HG02571 (cell line): ENCODE measurements around the gene CYTIP.

ENCODE experiments used
- ATAC-seq: cut with Tn5 transposase; IDR thresholded peaks from one replicate; pipeline ENCODE4 v1.9.1; 2021; ENCODE audit warnings: mild to moderate bottlenecking, moderate library complexity; ENCODE audit not compliant: unreplicated experiment

The CYTIP gene

DNA sequence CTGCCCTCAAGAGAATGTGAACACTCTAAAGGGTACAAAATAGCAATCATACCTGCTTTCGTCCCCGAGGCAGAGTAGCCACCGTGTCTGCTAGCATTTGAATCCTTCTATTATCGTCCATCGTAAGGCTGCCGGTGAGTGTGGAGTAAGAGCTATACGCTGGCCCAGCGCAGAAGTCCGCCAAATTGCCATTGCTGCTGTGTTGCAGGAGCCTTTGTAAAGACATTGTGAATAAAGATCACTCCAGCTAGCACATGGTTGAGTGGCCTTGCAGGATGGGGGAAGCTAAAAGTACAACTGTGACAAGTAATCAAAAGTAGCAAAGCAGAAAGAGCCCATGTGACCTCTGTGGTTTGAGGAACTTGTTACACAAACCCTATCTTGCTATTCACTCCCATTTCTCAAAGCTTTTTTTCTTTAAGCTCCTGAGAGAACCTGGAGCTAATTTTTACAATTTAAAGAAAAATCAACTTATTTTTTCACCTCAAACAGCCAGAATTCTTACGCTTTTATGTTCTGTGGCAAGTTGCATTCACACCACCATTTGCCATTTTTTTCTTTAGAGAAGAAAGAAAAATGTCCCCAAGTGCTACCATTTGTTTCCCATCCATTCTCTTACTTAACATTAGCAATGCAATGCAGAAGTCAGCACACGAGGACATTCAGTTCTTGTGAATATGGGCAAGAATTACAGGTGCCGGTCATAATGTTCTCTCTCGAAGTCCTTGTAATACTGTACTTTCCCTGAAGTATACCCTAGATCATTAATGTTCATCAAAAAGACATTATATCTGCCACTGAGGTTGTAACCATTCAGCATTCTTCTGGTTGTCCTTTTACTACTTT, at the start of gene CYTIP:
TSS of gene CYTIP (minus strand) at position 295 of the 846 bp plus-strand sequence. CDS start at position 226, 69 bp downstream.
- peak; percentile 37 for ATAC-seq

DNA sequence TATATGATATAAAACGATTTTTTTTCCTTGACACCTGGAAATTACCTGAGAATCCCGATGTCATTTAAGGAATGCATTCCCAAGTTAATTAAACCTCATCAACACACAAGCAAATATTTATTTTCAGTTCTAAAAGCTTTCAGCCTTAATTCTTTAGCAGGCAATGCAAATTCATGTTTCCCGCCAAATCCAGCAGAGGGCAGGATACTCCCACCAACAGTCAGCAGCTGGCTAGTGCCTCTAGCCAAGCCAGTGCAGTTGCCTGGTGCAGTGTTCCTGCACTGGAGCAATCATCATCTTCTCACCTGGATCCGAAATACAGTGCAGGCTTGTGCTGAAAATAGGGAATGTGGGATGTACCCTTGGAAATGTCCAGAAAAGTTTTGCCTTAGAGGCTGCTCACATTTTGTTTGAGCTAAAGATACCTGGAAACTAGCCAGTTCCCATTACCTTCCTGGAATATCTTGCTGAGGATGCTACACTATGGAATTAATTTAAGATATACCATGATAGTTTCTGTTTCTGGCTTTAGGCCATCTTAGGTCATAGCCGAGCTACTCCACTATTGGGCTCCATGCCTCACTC, 48.4 kb upstream of the CYTIP start:
- ATAC-seq: peak; percentile 96

DNA sequence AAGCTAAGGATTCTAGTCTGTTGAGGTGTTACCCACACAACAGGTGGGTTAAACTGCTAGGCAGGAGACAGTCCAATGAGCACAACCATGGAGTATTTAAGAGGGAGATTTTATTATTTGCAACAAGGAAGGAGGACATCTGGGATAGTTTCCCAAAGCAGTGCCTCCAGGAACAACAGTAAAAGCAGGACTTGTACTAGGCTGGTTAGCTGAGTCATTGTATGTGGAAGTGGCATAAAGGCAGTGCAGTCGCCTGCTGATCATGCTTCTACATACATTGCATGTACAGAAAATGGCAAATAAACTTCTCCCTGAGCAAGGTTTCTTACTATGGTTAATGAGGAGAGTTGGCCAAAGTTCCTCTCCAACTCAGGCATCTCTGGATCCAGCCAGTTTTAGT, 46.1 kb upstream of the CYTIP start:
- no peak for ATAC-seq

DNA sequence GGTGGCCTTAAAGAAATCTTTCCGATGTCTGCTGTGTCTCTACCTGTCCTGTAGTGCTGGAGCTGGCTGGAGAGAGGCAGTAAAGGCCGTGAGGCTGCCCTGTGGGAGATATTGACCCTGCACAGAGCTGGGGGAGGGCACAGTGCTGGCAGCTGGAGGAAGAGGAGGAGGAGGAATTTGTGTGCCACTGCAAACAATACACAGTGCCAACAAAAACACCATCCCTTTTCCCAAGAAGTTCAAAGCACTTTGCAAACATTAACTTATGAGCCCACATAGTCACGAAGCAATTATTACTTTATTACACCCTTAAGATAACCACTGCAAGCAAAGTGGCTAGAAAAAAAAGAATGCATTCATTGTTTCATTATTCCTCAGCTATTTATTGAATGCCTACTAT, 45.0 kb upstream of the CYTIP start:
- ATAC-seq: no peak

DNA sequence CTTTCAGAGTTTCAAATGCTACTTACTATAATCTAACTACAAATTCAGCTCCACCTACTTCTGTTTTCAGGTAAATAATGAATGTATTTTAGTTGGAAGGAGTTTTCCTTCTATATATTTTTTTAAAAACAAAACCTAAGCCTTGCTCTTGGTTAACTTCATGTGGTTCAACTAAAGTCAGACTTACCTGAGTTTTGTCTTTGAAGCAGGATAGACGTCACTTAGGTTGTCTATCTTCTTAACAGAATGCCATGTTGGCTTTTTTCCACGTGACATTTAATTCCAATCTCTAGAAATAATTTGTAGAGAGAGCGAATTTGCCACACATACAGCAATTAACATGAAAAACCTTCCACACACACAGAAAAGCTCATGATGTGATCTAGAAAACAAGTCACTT, 43.9 kb upstream of the CYTIP start:
- ATAC-seq: no peak

DNA sequence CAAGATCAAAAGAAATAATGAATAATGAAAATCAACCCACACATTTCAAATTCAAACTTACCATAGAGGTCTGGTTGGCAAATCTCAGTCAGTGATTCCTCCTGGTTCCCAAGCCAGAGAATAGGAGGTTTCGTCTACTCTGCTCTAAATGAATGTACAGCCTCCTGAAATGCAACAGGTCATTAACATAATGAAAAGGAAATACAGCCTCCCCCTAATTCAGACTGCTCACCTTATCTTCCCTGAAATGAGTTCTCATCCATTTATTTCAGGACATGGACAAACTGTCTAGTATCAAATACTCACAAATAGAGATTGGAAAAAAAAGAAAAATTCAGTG, 43.4 kb upstream of the CYTIP start:
- ATAC-seq: no peak

DNA sequence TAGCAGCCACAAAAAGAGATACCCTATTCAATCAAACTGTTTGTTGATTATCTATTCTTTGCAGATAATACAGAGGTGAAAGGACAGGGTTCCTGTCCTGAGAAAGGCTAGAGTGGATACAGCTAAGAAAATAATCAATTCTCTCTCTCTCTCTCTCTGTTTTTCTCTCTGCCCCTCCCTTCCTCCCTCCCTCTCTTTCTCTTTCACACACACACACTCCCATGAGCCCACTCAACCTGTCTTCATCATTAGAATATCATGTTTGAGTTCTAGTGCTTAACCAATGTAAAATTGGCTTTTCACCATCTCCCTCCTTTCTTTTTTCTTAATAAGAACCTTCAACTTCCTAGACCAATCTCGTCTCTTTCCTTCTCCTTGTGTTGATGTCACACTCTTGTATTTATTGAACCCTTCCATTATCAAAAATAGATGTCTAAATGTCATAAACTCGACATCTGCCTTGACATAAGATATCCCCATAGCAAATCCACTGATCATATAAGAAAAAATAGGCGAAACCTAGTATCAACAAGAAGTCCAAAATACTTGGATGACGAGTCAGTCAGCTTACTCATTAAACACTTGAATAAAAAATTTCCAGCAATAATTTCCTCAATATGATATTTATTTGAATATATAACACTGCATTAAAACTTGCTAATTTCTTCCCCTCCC, 42.8 kb upstream of the CYTIP start:
- no peak for ATAC-seq

DNA sequence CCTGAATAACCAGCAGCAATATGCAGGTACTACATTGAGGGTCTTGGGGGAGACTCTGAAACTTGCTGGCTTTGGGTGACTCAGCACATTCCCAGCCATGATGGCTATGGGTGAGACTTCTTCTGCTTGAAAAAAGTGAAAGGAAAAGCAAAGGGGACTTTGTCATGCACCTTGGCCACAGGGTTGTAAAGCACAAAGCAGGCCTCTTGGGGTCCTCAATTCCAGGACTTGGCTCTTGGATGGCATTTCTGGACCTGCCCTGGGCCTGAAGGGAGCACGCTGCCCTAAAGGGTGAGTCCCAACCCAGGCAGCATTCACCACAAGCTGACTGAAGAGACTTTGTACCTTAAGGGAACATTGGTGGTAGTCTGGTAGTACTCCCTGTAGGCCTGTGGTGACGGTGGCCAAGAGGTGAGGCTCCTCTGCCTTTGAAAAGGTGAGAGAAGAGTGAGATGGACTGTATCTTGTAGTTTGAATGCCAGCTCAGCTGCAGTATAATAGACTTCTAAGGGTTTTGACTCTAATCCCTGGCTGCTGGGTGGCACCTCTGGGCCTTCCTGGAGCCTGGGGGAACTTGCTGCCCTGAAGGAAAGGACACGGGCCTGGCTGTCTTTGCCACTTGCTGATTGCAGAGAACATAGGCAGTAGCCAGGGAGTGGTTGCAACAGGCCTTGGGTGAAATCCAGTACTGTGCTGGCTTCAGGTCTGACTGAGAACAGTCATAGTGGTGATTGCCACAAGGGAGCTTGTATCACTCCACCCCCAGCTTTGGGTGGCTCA, 36.5 kb upstream of the CYTIP start:
- peak; percentile 85 for ATAC-seq

DNA sequence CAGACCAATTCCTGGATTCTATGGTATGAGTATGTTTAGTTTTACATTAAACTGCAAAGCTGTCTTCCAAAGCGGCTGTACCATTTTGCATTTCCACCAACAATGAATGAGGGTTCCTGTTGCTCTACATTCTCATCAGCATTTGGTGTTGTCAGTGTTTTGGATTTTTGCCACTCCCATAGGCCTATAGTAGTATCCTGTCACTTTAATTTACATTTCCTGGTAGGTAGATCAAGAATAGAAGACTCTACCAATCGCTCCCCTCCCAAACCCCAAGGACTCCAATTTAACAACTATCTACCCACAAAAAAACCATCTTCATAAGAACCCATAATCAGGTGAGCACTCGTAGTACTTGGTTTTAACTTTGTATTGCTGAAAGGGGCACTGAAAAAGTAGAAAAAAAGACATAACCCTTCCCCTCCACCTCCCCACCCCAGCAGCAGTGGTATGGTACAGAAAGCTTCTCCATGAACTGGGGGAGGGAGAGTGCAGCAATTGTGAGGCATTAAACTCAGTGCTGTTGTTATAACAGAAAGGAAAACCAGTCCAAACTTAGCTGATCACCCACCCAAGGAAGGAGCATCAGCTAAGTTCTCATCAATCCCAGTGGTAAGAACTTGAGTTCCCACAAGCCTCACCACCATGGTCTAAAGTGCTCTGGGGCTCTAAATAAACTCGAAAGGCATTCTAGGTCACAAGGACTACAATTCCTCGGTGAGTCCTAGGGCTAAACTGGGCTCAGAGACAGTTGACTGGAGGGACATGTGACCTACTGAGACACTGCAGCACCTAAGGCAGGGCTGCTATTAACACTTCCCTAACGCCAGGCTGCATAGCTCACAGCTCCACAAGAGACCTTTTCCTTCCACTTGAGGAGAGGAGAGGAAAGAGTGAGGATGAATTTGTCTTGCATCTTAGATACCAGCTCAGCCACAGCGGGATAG, 35.5 kb upstream of the CYTIP start:
- ATAC-seq: peak; percentile 40

DNA sequence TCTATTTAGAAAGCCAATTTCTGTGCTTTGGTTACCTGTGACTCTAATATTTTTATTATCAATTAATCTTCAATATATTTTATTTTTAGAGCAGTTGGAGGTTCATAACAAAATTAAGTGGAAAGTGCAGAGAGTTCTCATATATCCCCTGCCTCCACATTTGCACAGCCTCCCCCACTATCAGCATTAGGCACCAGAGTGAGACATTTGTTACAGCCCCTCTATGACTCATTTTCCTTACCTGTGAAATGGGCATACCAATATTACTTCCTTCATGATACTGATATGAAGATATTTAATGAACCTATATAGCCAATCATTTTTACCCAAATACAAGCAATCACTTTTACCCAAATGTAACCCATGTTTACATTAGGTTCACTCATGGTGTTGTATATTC, 34.0 kb upstream of the CYTIP start:
- ATAC-seq: no peak

DNA sequence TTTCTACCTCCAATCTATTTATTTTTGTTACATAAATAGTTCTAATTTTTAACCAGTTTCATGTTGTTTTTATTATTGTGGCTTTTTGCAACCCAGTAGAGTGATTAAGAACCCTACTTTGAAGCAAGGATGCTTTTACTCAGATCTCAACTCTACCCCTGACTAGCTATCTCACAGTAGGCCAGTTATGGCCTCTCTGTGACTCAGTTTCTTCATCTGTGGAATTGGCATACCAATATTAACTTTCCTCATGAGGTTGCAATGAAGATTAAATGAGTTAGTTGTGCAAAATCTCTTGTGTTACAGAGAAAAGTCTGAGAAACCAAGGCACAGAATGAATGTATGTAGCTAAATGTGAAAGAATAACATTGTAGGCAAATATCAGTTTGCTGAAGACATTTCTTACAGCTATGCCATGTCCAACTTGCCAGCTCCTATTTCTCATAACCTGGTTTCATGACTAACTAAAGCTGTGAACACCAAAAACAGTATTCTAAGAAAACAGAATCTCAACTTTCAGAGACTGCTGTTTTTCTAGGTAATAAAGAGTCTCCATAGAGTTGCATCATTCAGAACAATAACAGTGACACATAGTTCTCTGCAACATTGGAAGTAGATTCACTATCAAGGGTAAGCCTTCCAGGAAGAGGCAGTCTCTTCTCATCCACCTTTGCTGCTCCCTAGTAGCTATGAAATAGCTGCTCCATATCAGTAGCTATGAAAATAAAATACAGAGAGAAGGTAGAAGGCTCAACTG, 33.2 kb upstream of the CYTIP start:
- no peak for ATAC-seq

DNA sequence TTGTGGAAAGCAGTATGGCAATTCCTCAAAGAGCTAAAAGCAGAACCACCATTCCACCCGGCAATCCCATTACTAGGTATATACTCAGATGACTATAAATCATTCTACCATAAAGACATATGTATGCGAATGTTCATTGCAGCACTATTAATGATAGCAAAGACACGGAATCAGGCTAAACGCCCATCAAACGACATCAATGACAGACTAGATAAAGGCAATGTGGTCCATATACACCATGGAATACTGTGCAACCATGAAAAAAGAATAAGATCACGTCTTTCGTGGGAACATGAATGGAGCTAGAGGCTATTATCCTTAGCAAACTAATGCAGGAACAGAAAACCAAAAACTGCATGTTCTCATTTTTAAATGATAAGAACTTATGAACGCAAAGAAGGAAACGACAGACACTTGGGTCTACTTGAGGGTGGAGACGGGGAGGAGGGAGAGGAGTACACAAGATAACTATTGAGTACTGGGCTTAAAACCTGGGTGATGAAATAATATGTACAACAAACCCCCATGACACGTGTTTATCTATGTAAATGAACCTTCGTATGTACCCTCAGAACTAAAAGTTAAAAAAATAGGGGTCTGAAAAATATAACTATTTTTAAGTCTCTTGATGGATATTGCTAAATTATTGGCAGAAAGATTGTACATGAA, 32.0 kb upstream of the CYTIP start:
- ATAC-seq: no peak

DNA sequence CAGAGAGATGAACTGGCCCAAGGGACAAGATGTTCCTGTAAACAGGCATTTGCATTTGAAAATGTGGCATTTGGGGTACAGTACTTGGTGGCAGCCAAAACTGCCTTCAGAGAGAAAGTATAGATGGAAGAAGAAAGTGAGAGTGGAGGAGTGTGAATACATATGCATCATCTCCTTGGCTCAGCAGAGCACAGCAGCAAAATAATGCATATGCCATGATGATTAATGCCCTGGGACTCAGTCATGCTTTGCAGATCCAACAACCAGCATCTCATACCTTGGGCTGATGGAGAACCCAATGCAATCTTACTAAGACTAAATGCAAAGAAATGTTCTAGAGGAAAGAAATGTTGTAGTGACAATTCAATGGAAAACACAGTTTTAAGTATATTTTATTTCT, 29.7 kb upstream of the CYTIP start:
- ATAC-seq: no peak

DNA sequence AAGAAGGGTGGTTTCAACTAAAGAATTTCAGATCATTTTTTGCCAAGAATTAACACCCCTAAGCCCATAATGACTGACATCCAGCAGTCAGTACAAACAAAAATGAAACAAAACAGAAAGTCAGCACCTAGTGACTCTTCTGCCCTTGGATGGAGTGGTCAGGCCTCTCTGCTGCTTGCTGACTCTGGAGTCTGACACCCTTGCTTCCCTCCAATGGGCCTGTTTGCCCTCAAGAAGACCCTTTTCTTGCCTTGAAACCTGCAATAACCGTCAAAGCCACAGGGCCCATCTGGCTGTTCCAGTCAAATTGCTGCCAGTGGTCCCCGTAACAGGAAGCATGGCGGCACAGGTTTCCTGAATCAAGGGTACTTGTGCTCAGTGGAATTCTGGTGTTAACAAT, 27.2 kb upstream of the CYTIP start:
- ATAC-seq: peak; percentile 13

DNA sequence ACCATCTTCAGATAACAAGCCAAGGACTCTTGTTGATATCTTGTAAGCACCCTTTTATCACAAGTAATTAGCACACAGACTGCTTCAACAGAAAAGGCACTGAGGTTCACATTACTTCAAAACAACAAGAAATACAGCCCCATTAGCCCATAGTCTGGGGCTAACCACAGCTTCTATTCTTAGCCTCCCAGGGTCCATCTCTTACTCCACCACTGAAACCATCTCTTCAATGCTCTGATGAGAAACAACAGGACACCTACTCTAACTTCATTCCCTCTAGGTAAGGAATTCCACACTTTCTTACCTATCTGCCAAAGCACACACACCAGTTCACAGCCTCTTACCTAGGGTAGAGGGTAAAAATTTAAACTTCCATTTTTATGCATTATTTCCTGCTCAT, 26.4 kb upstream of the CYTIP start:
- ATAC-seq: peak; percentile 49

DNA sequence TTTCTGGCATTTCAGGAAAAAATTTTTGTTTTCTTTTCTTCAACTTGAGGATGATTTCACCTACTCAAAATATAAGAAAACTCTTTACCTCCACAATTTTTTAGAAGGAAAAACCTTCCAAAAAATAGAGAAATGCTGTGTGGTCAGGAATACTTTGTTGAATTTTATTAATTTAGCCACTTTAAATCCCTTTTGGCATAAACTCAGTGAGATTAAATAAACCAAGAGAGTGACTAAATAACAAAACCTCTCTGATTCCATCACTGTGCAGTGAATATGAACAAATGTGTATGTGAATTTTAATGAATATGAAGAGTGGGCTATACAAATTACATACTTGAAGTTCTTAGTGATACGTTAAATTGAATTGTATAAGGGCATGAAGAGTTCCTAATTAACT, 25.8 kb upstream of the CYTIP start:
- ATAC-seq: no peak

DNA sequence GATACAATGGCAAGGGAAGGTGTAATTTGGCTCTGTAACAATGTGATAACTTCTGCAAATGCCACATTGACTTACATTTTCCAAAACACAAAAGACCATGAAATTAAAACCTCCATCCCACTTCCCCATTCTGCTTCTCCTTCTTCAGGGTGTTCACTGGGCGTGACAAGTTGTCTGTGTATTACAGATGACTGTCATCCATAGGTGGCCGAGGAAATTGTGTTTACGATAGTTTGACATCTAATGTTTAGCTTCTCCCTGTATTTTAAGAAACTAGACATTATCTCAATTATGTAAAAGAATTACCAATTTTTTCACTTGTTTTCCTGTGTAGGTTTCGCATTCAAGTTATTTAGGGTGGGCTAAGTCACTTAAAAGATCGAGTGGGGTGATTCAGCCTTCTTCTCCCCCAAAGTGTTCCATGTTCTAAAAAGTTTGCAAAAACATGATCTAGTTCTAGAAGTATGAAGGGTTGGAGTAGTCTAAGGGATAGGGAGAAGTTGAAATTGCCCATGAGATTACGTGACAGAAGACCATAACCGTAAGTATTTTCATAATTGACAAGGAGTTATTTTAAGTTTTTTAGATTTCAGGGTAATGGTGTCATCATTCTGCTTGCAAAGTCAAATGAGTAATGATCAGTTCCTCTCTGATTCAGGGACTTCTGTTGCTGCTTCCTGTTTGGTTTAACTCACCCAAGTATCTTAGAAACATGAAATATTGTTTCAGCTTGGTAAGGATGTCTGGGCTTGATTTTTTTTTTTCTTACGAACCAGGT, 25.2 kb upstream of the CYTIP start:
- peak; percentile 70 for ATAC-seq

DNA sequence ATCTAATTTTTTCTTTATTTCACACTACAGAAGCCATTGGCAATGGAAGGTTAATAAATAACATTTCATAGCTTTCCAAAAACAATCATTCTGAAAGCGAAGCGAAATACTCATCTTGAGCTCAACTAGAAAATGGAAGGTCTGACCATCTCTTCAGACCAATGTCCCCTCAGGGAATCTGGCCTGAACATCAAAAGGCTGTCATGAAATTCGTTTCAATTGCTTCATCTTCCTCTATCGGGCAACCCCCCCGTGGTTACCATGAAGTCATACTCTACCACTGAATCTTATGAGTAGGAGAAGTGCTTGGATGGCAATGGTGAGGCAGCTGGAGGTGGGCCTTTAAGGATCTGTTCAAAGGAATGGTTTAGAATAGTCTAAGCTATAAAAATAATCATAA, 22.9 kb upstream of the CYTIP start:
- ATAC-seq: no peak
